22Rv1 (cell line): Measurements from ENCODE around the gene PROSER2.
"Not testable (repeated sequence)": the region's sequence is repeated elsewhere in the genome, so short reads cannot be mapped to it uniquely, and the experiment has no call there.

Experiments
- H3K27ac ChIP-seq: fragments of 450-650 bp; 2 replicates; pipeline ENCODE4 v1.5.1; 2017
- ZFX ChIP-seq: fragments of 450-650 bp; IDR thresholded peaks from 2 replicates; pipeline ENCODE4 v1.6.1; 2017; ENCODE audit warnings: antibody characterized with exemption, borderline replicate concordance
- TF ChIP-seq, protein P1 (sequence below): fragments of 450-650 bp; IDR thresholded peaks from 2 replicates; pipeline ENCODE4 v1.5.1; 2017; ENCODE audit warnings: mild to moderate bottlenecking

PROSER2 gene

DNA sequence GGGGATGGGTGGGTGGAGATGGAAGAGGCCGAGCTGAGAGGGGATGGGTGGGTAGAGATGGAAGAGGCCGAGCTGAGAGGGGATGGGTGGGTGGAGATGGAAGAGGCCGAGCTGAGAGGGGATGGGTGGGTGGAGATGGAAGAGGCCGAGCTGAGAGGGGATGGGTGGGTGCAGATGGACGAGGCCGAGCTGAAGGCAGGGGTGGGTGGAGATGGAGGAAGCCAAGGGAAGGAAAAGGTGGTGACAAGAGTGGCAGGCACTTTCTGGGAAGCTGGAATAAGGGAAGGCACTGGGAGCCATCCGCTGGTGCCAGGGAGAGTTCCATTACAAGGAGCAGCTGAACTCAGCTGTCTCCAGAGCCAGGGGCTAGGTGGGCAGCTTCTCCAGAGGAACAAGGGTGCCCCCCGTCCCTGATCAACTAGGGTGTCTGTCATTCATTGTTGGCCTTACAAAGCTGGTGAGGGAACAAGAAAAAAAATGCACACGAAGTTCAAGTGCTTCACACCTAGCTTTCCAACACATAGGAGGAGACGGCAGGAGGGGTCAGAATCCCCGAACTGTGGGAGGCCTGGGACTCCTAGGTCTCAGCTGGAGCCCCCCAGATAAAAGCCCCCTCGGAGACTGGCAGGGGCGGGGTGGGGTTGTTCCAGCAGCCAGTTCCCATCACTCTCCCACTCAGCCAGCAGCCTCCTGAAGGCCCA is 62.4 kb downstream of the PROSER2 start:
- TF ChIP-seq, protein P1, sequence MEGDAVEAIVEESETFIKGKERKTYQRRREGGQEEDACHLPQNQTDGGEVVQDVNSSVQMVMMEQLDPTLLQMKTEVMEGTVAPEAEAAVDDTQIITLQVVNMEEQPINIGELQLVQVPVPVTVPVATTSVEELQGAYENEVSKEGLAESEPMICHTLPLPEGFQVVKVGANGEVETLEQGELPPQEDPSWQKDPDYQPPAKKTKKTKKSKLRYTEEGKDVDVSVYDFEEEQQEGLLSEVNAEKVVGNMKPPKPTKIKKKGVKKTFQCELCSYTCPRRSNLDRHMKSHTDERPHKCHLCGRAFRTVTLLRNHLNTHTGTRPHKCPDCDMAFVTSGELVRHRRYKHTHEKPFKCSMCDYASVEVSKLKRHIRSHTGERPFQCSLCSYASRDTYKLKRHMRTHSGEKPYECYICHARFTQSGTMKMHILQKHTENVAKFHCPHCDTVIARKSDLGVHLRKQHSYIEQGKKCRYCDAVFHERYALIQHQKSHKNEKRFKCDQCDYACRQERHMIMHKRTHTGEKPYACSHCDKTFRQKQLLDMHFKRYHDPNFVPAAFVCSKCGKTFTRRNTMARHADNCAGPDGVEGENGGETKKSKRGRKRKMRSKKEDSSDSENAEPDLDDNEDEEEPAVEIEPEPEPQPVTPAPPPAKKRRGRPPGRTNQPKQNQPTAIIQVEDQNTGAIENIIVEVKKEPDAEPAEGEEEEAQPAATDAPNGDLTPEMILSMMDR: no peak
- no peak for TF ChIP-seq ZFX
- H3K27ac ChIP-seq: no peak overlapping the region

DNA sequence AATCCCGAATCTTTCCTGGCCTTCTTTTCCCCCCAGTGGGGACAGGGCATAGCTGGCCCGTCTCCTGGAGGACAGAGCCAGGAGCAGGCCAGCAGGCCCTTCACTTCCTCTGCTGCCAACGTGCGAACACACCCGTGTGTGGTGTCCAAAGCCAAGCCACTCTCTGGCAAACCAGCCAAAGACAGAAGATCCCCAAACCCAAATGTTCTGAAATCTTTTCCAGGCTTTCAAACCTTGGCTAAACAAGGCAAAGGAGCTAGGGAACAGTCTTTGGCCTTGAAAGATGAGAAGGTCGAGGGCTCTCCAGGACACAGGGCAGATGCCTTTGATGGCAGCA is 63.0 kb downstream of the PROSER2 start:
- no peak overlapping the region for H3K27ac ChIP-seq
- TF ChIP-seq, protein P1: no peak
- no peak for TF ChIP-seq ZFX

DNA sequence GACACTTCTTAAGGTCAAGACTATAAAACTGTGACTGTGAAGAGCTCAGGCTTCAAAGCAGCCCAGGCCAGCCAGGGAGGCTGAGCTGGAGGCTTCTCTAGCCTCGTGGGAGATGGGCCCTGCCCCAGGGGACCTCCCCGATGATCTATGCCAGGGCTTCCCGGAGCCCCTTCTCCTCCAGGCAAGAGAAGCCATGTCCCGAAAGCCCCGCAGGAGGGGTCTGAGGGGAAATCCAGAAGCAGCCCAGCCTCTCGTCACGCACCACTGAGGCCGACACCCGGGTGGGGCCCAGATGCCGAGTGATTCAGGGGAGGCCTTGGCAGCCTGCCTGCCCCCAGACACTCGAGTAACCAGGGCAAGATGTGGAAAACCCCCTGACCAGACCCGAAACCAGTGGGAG is 63.7 kb downstream of the PROSER2 start:
- no peak overlapping the region for H3K27ac ChIP-seq
- TF ChIP-seq ZFX: no peak
- TF ChIP-seq, protein P1: no peak

DNA sequence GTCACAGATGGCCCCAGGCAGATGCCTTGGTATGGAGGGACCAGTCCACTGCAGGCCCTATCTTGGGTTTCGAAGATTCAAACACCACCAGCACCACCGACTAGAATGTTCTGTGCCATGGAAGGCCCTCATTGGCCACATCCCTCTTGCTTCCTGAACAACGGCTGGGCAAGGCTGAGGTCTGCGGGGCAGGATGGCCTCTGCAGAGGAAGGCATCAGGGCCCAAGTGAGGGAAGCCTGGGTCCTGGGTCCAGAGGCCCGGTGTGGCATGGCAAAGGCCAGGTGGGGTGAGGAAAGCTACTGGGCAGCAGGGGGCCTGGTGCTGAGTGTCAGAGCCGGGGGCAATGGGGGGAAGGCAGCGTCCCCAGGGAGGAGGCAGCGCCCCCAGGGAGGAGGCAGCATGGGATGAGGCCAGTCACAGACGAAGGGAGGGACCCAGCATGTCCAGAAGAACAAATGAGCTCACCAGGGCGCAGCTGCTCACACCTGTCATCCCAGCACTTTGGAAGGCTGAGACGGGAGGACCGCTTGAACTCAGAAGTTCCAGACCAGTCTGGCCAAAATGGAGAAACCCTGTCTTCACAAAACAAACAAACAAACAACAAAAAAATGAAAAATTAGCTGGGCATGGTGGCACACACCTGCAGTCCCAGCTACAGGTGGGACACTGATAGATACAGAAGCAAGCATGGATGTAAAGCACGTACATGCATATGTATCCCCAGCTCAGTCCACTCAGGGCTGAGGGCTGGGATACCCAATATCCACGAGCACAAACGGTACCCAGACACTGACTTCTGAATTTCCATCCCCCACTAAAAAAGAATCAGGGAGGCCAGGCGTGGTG is 64.4 kb downstream of the PROSER2 start:
- H3K27ac ChIP-seq: no peak overlapping the region
- TF ChIP-seq, protein P1: no peak
- TF ChIP-seq ZFX: no peak

DNA sequence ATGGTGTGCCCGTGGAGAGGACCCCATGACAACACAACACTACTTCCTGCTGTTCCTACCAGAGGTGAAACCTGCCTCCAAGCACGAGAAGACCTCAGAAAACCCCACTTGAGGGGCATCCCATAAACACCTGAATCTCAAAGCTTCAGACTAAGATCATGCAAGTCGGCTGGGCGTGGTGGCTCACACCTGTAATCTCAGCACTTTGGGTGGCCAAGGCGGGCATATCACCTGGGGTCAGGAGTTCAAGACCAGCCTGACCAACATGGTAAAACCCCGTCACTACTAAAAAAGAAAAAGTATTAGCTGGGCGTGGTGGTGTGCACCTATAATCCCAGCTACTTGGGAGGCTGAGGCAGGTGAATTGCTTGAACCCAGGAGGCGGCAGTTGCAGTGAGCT is 66.1 kb downstream of the PROSER2 start:
- H3K27ac ChIP-seq: not testable (repeated sequence)

DNA sequence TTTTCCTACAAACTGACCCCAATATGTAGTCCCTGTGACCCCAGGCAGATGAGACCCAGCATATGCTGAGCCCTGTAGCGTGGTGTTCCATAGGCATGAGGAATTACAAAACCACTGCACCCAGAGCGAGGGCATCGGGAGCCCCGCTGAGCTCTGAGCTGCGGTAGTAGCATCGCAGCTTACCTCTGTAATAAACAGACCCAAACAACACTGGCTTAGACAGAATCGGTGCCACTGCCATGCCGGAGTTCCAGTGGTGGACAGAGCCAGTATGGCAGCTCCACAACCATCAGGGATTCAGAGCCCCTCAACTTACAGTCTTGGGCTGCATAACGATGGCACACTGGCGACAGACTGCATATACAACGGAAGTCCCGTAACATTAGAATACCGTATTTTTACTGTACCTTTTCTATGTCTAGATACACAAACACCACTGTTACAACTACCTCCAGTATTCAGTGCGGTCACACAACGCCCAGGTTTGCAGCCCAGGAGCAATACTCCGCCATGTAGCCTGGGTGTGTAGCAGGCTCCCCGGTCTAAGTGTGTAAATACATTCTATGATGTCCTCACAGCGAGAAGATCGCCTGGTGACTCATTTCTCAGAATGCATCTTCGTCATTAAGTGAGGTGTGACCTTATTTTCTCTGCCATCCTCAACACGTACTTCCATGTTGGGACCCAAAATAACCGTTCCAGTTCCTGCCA is 68.8 kb downstream of the PROSER2 start:
- no peak for TF ChIP-seq ZFX
- TF ChIP-seq, protein P1: no peak
- H3K27ac ChIP-seq: no peak overlapping the region

DNA sequence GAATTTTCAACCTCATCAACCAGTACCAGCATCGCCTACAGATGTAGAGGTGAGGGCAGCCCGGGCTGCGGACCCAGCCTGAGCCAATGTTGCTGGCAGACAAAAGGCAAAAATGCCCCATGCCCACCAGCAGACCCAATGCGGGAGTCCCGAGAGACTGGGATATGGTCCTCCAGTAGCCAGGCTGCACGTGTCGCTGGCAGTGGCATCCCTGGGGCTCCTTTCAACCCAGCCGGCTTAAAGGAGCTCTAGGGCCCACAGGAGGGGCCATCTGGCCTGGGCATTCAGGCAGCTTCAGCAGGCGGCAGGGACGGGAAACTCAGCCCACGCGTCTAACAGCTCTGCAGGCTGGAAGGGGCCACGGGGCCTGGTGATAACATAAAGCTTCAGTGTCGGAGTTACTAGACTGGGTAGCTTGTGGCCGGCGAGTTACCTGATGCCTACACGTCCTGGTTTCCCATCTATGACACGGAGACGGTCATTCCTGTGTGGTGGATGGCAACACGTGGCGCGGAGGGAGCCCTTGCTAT is 70.7 kb downstream of the PROSER2 start:
- TF ChIP-seq, protein P1: no peak
- TF ChIP-seq ZFX: no peak
- no peak overlapping the region for H3K27ac ChIP-seq
